HCEC 1CT (cell line): Measurements from ENCODE around the gene MAP1LC3A.
"Not testable (repeated sequence)": the region's sequence is repeated elsewhere in the genome, so short reads cannot be mapped to it uniquely, and the experiment has no call there.

Source experiments
- DNase-seq: peaks from one replicate; pipeline ENCODE4 v3.0.0-alpha.2; 2017

MAP1LC3A gene

DNA sequence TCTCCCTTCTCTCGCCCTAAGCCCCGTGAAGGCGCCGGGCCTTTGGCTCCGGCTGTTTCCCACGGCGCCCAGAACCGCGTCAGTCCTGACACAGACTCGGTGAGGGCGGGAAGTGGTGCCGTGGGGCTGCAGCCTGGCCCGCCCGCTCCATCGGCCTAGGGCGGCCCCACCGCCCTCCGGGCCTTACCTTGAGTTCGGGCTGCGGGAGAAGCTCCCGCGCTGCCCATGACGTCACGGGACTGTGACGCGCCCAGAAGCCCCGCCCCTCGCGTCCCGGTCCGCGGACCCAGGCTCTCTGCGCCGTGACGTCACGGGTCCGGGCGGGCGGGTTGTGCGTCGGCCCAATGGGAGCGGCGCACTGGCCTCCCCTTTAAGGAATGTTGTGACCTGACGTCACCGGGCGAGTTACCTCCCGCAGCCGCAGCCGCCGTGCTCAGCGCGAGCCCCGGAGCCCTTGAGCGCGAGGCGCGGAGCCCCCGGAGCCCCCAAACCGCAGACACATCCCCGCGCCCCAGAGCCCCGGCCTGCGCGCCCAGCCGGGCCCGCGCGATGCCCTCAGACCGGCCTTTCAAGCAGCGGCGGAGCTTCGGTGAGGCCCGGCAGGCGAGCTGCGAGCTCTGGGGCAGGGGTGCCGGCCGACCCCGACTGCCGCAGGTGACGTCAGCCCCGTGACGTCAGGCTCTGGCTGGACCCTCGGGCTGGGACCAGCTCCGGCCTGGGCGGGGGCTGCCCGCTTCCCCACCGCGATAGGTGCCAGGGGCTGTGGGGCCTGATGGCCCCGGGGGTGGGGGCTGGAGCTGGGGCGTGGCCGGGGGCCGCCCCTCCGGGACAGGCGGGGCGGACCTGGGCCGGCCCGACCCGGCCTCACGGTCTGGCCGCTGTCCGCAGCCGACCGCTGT, at the start of gene MAP1LC3A:
Gene MAP1LC3A, plus strand, starts transcription at position 399 of the 899 bp plus-strand sequence. Its CDS starts 151 bp downstream, at position 550.
- peak; percentile 96 for DNase-seq

DNA sequence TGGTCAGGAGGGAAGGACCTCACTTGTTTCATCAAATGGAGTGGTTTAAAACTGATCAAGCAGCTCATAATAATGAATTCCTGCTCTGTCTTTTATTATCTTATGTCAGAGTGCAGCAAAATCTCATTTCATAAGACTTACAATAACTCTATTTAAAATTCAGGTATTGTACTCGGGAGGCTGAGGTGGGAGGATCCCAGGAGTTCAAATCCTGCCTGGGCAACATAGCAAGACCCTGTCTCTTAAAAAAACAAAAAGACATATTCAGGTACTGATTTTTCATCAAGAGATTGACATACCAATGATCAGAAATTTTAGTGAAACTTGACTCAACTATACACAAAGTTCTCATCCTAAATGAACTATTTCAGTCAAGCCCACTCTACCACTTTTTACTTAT, 47.9 kb upstream of the MAP1LC3A start:
- DNase-seq: no peak

DNA sequence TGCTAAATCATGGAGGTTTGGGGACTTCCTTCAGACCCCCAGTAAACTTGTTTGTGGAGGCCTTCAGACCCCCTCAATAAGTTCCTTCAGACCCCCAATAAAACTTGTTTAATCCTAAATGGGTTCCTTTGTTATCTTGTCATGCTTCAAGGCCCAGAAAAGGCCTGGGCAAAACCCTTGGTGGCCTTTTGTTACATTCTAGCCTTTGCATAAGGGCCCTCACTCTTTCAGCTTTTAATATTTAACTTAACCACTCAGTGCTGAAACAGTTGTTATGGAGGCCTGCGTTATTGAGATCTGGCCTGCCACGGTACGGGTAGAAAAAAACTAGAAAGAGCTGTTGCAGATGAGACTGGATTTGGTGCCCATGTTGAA, 46.6 kb upstream of the MAP1LC3A start:
- no peak for DNase-seq

DNA sequence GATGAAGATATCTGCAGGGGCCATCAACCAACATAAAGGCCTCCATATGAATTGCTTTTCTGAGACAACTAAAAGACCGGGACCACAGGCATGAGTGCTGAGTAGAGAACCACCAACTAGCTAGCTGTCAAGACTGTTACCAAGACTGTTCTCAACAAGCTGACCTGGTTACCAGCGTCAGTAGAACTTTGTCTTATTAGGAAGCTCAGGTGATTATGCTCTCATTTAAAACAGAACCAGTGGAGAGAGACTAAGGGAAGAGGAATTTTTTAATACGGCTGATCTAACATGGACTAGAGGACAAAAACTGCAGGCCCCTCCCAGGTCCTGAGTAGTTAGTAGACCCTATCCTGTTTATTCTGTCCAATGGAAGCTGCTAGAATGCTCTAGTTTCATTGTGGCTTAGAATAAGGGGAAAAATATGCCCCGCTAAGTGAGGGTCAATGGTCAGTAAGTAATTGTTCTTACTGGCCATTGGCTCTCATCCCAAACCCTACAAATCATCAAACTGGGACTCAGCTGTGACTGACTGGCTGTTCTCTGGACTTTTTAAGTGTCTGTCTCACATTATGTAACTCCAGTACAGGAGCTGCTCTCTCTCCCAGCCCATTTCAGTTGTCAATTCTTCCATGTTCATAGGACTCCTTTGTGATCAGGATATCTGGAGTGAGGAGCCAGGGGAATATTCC, 46.1 kb upstream of the MAP1LC3A start:
- no peak for DNase-seq

DNA sequence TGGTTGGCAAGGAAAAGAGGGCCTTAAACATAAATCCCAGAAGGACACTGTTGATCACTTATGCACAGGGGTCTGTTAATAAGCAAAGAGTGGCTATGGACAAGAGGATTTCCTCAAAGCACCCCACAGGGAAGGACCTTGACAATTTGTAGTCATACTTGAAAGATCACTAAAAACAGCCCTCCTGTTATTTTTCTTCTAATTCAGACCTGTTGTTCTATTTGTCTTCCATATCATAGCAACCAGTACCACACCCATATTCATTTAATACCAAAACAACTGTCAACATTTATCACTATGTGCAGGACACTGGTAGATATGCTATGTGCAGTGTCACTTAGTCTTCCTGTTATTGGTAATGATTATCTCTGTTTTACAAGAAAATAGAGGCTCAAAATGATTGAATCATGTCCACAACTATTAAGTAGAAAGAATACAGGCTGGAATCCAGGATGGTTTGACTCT, 45.5 kb upstream of the MAP1LC3A start:
- no peak for DNase-seq

DNA sequence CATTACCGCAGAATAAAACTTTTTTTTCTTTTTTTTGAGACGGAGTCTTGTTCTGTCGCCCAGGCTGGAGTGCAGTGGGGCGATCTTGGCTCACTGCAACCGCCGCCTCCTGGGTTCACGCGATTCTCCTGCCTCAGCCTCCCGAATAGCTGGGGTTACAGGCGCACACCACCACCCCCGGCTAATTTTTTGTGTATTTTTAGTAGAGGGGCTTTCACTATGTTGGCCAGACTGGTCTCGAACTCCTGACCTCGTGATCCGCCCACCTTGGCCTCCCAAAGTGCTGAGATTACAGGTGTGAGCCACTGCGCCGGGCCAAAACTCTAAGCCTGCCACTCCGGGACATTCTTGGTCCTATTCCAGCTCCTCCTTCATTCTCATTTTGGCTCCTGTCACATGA, 44.5 kb upstream of the MAP1LC3A start:
- not testable (repeated sequence) for DNase-seq

DNA sequence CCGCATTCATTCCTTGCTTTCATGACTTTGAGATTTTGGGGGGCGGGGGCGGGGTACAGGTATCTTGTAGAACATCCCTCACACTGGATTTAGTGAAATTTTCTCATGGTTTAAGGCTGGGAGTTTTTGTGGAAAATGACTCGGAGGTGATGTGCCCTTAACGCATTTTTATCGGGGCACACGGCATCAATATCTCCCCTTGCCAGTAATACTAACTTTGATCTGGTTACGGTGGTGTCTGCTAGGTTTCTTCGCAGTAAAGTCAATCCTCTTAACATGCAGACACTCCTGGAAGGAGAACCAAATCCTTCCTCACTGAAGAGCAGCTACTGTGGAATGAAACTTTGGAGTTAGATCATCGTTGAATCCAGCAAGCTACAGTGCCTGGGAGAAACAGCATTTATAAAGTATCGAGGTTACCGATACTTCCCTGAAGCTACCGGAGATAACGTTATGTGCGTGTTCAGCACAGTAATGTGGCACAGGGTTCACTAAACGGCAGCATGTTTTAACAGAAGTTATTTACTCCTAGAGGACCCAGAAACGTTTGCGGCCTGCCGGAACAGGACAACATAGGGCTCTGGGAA, 43.5 kb upstream of the MAP1LC3A start:
- no peak for DNase-seq

DNA sequence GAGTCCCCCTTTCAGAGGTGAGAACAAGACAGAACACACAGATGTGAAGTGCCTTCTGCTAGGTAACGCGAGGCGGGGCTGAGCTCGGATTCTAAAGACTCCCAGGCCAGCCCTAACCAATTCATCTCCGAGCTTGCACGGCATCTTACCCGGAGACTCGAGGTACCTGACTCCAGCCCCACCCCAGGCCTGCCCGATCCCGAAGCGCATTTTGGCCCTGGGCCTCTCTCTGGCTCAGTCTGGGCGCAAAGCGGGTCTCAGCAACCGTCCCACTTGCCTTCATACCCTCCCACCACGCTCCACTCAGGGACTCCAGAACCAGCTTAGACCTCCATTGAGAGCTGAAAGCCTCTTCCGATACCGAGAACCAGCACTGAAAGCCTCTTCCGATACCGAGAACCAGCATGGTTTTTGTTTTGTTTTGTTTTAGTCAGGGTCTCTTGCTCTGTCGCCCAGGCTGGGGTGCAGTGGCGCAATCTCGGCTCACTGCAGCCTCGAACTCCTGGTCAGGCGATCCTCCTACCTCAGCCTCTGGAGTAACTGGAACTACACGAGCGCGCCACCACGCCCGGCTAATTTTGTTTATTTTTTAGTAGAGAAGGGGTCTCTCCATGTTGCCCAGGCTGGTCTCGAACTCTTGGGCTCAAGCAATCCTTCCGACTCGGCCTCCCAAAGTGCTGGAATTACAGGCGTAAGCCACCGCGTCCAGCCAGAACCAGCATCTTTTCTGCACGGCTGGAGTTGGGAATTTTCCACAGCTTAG, 42.9 kb upstream of the MAP1LC3A start:
- DNase-seq: peak; percentile 30

DNA sequence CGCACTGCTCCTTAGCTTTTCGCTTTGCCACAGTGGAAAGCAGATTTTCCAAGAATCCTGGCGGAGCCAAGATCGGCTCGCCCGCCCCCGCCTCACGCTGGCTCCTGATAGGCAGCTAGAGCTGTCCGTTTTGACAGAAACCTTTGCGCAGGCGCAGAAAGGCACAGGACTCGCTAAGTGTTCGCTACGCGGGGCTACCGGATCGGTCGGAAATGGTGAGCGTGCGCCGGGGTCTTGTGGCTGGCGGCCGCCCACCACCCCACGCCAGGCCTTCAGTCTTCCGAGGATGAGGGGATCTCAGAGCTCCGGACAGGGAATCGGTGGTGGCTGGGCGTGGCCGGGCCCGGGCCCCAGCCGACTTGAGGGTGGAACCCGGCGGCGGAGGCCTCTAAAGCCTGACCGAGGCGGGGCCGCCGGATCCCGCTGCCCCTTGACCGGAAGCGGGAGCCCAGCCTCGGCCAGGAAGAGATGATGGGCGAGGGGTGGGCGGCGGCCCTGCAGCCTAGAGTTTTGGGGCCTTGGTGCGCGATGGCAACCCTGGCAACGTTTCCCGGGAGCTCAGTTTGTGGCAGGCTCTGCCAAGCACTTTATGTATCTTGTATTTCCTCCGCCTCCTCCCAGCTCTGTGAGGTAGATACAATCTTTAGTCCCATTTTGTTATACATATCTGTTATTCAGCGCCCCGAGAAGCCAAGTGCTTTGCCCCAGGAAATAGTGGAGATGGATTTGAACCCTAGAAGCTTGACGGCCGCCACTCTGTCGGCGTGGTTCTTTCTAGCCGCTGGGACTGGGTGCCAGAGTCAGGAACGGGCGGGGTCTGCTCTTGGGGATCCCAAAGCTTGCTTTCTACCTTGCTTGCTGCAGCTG, 42.0 kb upstream of the MAP1LC3A start, which contains the start of gene DYNLRB1:
Gene DYNLRB1, plus strand, starts transcription at position 176 of the 867 bp plus-strand sequence. Its CDS starts 37 bp downstream, at position 213.
- DNase-seq: peak; percentile 93

DNA sequence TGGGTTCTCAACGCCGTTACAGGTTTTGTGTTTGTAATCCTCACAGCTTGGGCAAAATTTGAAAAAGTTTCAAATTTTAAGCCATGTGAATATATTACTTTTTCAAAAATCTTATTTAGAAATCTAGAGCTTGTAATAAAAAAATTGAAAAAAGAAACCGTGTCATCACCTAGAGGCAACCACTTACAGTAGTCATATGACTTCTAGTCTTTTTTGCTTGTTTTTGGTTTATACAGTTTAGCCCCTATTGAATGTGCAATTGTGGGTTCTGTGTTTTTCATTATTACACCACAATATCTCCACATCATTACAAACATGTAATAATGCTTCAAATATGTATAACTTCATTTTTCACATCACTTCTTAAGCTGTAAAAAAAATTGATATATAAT, 41.4 kb upstream of the MAP1LC3A start:
- no peak for DNase-seq

DNA sequence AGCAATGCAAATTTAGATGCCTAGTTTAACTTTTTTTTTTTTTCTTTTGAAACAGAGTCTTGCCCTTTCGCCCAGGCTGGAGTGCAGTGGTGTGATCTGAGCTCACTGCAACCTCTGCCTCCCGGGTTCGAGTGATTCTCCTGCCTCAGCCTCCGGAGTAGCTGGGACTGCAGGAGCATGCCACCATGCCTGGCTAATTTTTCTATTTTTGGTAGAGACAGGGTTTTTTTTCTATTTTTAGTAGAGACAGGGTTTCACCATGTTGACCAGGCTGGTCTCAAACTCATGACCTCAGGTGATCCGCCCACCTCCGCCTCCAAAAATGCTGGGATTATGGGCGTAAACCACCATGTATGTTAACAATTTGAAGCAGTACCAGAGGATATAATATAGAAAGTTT, 39.7 kb upstream of the MAP1LC3A start:
- not testable (repeated sequence) for DNase-seq

DNA sequence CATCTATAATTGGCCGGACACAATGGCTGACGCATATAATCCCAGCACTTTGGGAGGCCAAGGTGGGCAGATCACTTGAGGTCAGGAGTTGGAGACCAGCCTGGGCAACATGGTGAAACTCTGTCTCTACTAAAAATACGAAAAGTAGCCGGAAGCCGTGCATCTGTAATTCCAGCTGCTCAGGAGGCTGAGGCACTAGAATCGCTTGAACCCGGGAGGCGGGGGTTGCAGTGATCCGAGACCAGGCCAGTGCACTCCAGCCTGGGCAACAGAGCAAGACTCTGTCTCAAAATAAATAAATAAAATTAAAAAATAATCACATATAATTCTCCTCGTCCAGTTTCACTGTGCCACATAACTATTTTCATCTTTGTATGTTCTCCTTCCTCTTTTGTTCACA, 38.7 kb upstream of the MAP1LC3A start:
- DNase-seq: not testable (repeated sequence)

DNA sequence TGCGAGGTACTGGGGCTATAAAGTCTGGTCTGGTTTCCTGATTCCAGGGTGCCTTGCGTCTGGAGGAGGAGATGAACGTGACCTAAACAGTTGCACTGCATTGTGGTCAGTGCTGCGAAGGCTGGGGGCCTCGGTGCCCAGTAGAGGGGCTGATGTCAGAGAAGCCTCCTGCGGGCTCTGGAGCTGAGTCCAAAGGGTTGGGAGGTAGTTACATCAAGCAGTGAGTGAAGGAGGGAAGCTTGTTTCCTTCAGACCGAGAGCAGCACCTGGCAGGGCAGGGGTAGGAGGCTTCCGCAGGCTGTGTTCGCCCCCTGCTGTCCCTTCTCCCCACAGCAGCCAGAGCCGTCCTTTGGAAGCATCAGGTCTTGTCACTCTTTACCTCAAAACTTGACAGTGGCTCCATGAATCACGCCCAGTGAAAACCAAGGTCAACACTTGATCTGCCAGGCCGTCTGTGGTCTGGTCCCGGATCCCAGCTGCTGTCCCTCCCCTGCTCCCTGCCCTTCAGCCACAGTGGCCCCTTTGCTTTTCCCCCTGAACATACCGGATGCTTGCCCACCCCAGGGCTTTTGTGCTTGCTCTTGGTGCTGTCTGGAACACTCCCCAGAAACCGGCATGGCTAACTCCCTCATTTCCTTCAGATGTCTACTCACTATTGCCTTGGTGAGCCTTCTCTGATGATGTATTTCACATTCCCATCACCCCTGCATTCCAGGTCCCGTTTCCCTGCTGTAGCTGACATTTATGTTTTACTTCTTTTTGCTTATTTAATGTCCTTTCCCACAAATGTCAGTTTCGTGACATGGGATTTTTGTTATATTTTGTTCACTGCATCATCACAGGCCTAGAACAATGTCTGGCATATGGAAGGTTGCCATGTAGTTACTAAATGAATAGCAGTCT, 35.3 kb upstream of the MAP1LC3A start:
- DNase-seq: peak; percentile 49

DNA sequence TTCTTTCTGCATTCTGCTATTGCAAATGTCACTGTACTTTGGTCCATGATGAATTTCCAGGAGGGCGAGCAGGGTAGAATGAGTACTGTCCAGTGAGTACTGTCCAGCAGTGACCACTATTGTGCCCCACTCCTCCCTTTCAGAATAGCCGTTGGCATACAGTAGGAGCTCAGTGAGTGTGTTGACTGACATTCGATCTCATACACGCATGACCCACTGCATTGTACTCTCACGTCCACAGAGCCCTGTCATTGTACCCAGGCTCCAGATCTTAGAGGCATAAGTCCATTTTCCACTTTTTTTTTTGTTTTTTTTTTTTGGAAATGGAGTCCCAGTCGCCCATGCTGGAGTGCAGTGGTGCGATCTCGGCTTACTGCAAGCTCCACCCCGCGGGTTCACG, 34.1 kb upstream of the MAP1LC3A start:
- no peak for DNase-seq

DNA sequence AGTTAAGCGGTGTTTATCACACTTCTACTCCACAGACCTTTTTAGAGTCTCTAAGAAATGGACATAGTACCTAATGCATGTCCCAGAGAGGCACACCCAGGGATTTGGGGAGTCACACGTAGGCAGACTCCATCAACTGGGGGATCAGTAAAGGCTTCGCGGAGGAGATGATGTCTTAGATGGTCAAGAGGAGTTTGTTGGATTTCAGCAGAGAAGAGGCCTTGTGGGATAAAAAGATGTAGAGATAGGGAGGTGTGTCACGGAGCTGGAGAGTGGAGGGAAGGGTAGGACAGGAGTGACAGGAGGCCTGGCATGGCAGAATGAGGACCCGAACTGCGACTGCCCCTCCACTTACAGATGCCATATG, 33.2 kb upstream of the MAP1LC3A start:
- no peak for DNase-seq

DNA sequence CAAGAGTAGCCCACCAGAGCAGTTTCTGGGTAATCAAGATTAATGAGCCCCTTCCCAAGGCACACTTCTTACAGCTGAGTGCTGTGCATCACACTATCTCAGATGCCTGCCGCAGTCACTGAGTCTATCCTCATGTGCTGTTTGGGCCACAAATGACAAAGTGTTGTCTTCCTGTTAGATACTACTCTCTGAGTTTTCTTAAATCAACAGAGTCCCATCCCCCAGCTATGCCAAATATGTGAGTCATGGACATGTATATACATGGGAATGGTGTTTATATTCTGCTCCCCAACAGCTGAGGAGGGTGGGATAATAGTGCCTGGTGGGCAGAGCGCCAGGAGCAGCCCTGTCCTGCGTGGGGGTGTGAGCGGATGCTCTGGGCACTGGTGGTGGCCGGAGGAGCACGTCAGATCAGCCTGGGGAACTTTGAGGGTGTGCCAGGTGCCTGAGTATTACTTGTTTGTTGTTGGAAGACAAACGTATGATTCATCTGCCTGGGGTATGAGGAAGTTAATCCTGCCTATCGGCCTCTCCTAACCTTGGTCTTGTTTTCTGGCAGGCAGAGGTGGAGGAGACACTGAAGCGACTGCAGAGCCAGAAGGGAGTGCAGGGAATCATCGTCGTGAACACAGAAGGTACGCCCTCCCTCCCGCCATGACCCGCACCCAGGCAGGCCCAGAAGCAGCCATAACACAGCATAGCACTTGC, 32.7 kb upstream of the MAP1LC3A start:
- DNase-seq: peak; percentile 99

DNA sequence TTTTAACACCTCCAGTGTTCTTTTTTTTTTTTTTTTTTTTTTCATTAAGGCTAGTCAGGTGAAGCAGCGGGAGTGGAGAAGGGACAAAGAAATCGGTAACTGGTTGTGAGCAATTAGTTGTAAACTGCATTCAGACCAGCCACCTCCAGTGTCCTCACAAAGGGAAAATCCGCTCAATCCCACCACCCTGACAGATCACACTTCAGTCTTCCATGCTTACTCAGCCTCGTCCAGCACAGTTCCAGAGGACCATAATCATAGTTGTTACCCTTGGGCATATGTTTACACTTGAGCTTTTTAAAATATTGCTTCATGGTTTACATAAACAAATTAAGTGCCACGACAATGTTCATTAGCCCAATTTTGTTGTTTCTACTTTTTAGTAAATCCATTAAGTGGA, 32.1 kb upstream of the MAP1LC3A start:
- no peak for DNase-seq

DNA sequence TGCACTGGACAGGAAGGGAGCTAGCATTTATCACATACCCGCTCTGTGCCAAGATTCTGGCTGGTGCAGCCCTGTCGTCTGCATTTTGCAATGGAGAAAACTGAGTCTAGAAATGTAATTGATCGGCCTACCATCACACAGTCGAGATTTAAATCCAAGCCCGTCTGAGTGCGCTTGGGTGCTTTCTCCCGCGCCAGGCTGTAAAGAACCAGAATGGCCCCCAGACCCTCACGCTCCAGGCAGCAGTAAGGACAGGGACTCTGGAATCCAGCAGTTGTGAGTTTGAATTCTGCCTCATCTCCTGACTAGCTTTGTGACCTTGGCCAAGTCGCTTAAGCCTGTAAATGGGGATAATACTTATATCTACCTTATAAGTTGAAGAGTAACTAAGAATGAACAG, 31.5 kb upstream of the MAP1LC3A start:
- DNase-seq: no peak

DNA sequence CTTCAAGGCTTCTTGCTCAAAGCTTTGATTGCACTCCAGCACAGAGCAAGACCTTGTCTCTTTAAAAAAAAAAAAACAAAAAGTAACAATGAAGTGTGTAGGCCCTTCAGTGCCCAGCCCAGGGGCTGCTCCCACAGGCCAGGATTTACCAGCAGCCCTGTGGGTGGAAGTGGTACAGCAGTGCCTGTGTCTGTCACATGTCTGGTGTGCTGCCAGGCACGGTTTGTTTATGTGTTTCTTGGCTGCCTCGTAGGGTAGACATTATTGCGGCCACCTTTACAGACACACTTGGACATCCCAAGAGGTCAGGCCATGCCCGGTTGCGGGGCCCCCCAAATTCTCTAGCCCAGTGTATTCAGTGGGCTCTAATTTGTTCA, 29.6 kb upstream of the MAP1LC3A start:
- DNase-seq: no peak

DNA sequence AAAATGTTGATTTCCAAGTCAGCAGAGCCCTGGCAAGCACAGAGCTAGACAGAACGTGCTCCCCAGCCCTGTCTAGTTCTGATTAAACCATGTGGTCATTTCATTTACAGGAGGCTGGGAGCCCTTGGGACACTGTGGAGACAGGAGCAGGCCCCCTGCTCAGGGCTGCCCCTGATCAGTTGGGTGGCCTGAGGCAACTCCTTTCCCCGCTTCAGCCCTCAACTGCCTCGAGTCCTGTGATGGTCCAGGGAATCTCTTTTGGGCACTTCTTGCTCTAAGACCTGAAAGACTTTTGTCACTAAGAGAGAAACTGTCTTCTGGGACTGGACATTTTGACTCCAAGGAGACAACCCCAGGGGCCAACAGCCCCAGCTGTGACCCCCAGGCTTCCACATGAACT, 28.8 kb upstream of the MAP1LC3A start:
- DNase-seq: no peak
